Right kidney (tissue), 9 donors: ENCODE results near the gene TRAPPC1.
"Not testable (repeated sequence)": the region's sequence is repeated elsewhere in the genome, so short reads cannot be mapped to it uniquely, and the experiment has no call there.

ENCODE experiments used
- DNase-seq: peaks from one replicate; pipeline ENCODE4 v3.0.0-alpha.2; 2016
- long read RNA-seq, 8 donors: transcript quantifications; one replicate each; lab custom pipeline, GENCODE V29; 2026

Gene TRAPPC1, protein sequence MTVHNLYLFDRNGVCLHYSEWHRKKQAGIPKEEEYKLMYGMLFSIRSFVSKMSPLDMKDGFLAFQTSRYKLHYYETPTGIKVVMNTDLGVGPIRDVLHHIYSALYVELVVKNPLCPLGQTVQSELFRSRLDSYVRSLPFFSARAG
- long read RNA-seq, donor 1, transcript TRAPPC1-202 (5 exons, 759 nt): minor isoform, 5 of 57 reads
- long read RNA-seq, donor 1, transcript TRAPPC1-201 (4 exons, 811 nt): major isoform, 46 of 57 reads
- long read RNA-seq, donor 1, partial matches to known transcripts: 6 of 57 reads
- long read RNA-seq, donor 1, other reads (novel, unspliced or antisense): 0 of 57 reads
- long read RNA-seq, donor 2, transcript TRAPPC1-202 (5 exons, 759 nt): minor isoform, 8 of 59 reads
- long read RNA-seq, donor 2, transcript TRAPPC1-201 (4 exons, 811 nt): major isoform, 33 of 59 reads
- long read RNA-seq, donor 2, partial matches to known transcripts: 13 of 59 reads
- long read RNA-seq, donor 2, other reads (novel, unspliced or antisense): 5 of 59 reads
- long read RNA-seq, donor 3, transcript TRAPPC1-201 (4 exons, 811 nt): major isoform, 27 of 27 reads
- long read RNA-seq, donor 3, partial matches to known transcripts: 0 of 27 reads
- long read RNA-seq, donor 3, other reads (novel, unspliced or antisense): 0 of 27 reads
- long read RNA-seq, donor 4, transcript TRAPPC1-201 (4 exons, 811 nt): major isoform, 61 of 73 reads
- long read RNA-seq, donor 4, transcript TRAPPC1-202 (5 exons, 759 nt): minor isoform, 9 of 73 reads
- long read RNA-seq, donor 4, partial matches to known transcripts: 0 of 73 reads
- long read RNA-seq, donor 4, other reads (novel, unspliced or antisense): 0 of 73 reads
- long read RNA-seq, donor 5, transcript TRAPPC1-201 (4 exons, 811 nt): major isoform, 68 of 107 reads
- long read RNA-seq, donor 5, transcript TRAPPC1-202 (5 exons, 759 nt): minor isoform, 13 of 107 reads
- long read RNA-seq, donor 5, partial matches to known transcripts: 19 of 107 reads
- long read RNA-seq, donor 5, other reads (novel, unspliced or antisense): 6 of 107 reads
- long read RNA-seq, donor 6, transcript TRAPPC1-201 (4 exons, 811 nt): major isoform, 75 of 98 reads
- long read RNA-seq, donor 6, transcript TRAPPC1-202 (5 exons, 759 nt): minor isoform, 12 of 98 reads
- long read RNA-seq, donor 6, partial matches to known transcripts: 5 of 98 reads
- long read RNA-seq, donor 6, other reads (novel, unspliced or antisense): 5 of 98 reads
- long read RNA-seq, donor 7: 0 reads
- long read RNA-seq, donor 8, transcript TRAPPC1-202 (5 exons, 759 nt): minor isoform, 15 of 82 reads
- long read RNA-seq, donor 8, transcript TRAPPC1-201 (4 exons, 811 nt): major isoform, 57 of 82 reads
- long read RNA-seq, donor 8, partial matches to known transcripts: 5 of 82 reads
- long read RNA-seq, donor 8, other reads (novel, unspliced or antisense): 5 of 82 reads

DNA sequence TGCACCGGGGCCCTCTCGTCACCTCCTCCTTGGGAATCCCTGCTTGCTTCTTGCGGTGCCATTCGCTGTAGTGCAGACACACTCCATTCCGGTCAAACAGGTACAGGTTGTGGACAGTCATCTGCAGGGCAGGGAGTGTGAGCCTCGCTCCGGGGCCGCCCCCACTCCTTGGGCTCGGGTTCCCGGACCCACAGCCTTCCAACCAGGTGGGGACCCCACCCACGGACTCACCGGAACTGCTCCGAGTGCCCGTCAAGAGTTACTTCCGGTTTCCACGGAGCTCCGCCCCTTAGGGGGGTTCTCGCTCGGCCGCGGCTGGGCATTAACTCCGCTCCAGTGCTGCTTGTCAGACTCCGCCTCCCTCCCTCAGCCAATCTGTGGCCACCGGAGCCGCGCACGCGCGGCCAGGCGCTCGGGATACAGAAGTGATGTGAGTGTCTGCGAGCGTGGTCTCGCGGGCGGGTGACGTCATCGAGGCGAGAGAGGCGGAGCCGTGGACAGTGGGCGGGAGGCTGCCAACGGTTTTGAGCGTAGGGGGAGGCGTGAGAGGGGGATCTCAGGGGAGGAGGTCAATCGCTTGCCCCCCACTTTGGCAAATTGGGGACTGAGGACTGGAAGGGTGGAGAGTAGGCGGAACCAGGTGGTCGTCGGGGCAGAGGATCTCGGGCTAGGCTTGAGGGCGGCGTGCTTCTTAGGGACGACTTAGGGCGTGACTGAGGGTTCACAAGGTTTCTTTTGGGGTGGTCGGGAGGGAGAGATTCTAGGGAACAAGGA lies at the start of gene TRAPPC1, which contains the start of gene CNTROB:
TRAPPC1 (minus strand) TSS at position 238 of the 774 bp plus-strand sequence; CDS start at position 121, 117 bp downstream.
CNTROB (plus strand) TSS at position 498 of the 774 bp plus-strand sequence. CDS start 874 bp downstream, outside the sequence.
- peak; percentile 89 for DNase-seq

DNA sequence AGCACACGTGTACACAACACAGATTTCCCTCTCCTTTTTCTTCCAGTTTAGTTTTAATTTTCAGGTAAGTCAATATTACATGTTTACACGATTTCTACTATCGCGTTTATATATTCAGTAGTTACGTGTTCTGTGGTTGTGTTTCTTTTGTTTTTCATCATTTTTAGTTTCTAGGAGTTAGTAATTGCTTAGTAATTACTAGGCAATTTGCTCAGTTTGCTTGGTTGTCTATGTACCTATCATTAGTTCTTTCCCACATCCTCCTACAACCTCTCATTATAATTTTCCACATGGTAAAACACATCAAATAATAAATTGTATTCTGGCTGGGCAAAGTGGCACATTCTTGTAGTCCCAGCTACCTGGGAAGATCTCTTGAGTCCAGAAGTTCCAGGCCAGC lies 46.1 kb upstream of the TRAPPC1 start:
- DNase-seq: no peak

DNA sequence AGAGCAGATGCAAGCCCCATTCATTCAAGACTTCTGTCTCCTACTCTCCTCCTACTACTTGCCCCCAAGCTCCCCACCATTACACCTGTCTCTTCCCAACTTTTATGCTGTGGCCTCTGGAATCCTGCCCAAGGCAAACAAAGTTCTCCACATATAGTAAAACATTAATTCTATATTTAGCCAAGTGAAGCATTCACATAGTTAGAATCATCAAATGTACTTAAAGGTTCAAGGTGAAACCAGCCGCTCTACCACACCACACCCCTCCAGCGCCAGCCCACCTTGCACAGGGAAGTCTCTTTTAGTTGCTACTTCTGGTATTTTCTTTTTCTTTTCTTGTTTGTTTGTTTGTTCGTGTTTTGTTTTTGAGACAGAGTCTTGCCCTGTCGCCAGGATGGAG lies 45.3 kb upstream of the TRAPPC1 start:
- DNase-seq: no peak

DNA sequence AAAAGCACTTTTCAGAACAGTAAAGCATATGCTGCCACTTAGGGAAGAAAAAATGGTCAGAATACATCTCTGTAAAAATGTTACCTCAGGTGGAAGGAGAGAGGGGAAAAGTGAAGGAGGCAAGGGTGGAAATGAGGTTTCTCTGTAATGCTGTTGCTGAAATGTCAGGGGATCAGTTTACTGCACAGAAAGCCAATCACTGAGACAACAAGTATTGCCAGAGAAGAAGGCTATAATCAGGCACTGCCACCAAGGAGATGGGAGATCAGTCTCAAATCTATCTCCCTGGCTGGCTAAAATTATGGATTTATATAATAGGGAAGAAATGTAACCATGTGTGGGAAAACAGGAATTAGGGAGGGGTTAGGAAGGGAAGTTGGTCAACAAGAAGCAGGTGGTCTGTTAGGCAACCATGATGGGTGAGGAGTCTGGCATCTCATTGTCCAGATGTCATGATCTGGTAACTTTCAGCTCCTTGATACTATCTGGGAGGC lies 42.9 kb upstream of the TRAPPC1 start:
- no peak for DNase-seq

DNA sequence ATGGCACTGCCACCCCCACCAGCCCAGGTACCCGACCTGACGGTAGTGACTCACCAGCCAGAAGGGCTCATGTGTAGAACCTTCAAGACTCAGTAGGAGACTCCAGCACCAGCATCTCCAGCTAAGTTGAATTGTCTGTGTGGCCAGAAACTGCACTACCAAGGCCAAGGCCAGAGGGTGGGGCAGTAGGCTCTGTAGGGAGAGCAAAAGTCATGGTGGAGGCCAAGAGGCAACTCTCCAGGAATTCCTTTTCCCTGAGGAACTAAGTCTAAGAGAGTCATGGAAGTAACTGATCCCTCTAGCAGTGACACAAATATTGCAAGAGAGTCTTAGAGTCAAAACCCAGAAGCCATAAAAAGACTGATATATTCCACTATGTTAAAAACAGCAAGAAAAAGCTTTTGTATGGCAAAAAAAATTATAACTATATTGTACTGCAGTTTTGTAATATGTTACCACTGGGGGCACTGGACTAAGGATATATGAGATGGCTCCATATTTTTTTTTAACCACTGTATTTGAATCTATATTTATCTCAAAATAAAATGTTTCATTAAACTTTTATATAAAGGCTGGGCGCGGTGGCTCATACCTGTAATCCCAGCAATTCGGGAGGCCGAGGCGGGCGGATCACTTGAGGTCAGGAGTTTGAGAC lies 40.5 kb upstream of the TRAPPC1 start:
- no peak for DNase-seq

DNA sequence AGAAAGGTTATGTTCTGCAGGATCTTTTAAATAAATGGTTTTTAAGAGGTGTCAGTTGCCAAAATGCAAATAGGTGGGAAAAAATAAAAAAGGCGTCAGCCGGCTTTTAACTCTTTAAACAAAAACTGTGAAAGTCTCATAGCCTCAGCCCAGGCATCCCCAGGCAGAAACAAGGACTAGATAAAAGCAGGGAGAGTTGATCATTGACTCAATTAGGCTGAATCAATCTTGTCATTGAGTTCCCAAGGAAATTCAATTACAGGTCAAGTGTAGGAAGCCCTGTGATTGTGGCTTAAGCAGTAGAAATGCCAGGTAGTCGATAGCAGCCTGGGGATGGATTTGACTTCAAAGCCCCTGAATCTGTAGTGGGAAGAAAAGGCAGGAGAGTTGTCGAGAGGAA lies 39.9 kb upstream of the TRAPPC1 start:
- no peak for DNase-seq

DNA sequence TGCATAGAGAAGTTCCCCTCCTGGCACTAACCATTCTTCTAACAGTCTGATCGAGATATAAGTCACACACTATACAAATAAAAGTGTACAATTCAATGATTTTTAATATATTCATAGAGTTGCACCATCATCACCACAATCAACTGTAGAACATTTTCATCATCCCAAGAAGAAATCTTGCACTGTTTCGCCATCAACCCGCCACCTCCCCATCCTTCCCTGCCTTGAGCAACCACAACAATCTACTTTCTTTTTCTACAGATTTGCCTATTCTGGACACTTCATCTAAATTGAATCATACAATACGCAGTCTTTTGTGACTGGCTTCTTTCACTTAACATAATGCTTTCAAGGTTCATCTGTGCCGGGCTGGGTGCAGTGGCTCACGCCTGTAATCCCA lies 37.7 kb upstream of the TRAPPC1 start:
- no peak for DNase-seq

DNA sequence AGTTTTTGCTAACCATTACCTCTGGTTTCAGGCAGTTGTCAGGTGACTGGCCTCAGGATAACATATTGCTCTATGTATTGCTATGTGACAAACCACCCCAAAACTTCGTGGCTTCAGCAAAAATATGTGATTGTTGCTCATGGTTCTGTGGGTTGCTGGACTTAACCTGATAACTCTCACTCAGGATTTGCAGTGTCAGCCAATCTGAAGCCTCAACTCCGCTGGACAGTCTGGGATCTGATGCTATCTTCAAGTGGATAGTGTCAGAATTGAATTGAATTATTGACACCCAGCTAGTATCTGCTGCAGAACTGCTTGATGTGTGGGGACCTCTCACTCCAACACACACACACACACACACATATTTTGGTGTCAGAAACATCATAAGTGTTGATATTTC lies 36.0 kb upstream of the TRAPPC1 start:
- no peak for DNase-seq

DNA sequence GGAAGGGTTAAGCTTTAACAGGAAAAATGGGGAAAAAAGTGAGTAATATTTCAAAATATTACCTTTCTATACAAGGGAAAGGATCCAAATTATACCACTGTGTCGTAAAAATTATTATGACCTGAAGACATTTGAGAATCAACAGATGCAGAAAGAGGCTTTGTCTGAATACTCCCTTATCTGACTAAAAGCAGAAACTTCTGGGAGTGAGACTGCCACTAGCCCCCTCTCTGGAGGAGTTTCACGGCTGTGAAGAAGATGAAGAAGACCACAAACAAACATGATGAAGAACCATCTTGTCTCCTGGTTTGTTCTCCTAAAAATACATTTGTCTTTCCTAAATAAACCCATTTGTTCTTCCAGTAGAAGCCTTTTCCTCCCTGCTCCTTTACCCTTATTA lies 29.7 kb upstream of the TRAPPC1 start:
- DNase-seq: no peak

DNA sequence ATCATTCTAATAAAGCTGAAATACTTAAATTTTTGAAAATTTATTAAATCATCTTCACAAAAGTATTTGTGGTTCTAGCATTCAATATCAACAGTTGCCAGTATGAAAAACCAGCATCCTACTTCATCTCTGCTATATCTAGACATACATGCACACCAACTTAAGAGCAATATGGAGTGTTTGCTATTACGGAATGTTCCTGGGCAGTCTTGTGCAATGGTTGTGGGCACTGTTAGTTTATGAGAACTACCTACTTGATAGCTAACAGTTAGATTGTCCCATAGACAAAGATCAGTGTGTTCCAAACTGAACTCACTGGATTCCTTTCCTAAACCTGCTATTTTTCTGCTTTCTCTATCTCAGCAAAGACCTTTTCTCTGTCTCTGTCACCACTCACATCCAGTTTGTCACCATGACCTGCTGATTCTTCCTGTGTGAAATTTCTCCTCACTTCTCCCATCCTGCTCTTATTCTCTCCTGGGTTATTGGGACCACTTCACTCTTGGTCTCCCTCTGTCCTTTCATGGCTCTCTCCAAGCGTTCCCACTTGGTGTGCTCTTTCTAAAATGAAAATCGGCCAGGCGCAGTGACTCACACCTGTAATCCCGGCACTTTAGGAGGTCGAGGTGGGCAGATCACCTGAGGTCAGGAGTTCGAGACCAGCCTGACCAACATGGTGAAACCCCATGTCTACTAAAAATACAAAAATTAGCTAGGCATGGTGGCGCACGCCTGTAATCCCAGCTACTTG lies 27.9 kb upstream of the TRAPPC1 start:
- DNase-seq: no peak

DNA sequence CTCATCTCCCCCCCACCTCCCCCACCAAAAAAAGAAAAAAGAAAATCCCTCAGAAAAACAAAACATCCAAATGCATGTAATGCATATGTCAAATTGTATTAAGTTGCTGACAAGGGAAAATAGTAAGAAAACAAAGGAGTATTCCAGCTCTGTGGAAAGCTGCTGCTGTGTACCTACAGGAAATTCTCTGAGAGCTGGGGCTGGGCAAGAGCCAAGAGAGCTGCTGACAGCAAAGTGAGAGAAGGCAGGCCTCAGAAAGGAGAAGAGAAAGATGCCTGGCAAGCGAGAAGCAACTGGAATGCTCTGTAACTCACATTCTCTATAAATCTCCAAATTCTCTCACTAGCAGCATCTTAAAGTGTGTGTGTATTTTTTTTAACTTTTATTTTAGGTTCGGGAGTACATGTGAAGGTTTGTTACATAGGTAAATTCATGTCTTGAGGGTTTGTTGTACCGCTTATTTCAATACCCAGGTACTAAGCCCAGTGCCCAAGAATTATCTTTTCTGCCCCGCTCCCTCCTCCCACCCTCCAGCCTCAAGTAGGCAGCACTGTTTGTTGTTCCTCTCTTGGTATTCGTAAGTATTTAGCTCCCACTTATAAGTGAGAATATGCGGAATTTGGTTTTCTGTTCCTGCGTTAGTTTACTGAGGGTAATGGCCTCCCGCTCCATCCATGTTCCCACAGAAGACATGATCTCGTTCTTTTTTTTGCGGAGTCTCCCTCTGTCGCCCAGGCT lies 24.7 kb upstream of the TRAPPC1 start:
- DNase-seq: no peak

DNA sequence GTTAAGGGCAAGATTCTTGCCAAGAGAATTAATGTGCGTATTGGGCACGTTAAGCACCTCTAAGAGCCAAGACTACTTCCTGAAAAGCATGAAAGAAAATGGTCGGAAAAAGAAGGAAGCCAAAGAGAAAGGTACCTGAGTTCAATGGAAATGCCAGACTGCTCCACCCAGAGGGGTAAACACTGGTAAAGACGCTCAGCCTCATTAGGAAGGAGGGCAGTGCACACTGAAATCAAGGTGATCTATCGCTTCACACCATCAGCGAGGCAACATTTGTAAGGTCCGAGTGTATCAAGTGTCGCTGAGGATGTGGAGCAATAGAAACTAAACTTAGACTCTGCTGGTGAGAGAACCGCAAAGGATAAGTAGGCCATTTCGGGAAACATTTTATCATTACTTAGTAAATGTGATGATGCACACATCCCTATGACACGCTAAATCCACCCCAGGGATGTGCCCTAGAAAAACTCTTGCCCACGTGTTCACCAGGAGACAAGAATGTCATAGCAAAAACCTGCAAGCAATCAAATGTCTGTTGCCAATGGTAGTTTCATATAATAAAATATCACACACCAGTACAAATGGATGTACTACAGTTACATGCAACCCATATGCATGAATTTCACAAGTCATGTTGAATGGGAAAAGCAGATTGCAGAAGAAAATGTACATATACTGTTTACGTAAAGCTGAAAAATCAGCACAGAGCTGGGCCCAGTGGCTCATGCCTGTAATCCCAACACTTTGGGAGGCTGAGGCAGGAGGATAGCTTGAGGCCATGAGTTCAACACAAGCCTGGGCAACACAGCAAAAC lies 23.9 kb upstream of the TRAPPC1 start:
- DNase-seq: no peak

DNA sequence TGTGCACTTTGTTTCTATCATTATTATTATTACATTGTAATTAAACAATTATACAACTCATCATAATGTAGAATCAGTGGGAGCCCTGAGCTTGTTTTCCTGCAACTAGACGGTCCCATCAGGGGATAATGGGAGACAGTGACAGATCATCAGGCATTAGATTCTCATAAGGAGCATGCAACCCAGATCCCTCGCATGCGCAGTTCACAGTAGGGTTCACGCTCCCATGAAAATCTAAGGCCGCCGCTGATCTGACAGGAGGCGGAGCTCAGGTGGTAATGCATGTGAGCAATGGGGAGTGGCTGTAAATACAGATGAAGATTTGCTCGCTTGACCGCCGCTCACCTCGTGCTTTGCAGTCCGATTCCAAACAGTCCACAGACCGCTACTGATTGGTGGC lies 21.5 kb upstream of the TRAPPC1 start:
- not testable (repeated sequence) for DNase-seq

DNA sequence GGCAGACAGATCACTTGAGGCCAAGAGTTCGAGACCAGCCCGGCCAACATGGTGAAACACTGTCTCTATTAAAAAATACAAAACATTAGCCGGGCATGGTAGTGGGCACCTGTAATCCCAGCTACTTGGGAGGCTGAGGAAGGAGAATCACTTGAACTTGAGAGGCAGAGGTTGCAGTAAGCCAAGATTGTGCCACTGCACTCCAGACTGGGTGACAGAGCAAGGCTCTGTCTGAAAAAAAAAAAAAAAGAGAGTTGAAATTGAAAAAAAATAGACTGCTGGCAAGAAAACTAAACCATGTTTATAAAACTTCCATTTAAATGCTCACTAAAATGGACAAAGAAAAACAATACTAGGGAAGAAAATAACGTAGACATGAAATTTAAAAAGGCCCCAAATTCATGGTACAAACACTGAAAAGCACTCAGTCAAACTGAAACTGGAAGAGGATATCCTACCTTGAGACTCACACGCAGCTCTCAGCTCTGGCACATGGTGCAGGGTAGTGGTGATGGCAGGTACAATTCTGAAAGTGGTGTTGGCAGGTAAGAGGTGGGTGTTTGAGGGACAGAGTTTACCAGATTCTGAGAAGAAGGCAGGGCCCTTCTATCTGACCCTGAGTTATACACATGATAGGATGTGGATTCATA lies 19.5 kb upstream of the TRAPPC1 start:
- no peak for DNase-seq

DNA sequence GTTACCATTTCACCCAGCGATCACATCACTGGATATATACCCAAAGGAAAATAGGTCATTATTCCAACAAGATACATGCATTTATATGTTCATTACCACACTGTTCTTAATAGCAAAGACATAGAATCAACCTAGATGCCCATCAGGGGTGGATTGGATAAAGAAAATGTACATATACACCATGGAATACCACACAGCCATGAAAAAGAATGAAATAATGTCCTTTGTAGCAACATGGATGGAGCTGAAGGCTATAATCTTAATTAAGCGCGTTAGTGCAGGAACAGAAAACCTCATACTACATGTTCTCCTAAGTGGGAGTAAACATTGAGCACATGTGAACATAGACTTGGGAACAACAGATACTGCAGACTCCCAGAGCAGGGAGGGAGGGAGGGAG lies 18.8 kb upstream of the TRAPPC1 start:
- no peak for DNase-seq

DNA sequence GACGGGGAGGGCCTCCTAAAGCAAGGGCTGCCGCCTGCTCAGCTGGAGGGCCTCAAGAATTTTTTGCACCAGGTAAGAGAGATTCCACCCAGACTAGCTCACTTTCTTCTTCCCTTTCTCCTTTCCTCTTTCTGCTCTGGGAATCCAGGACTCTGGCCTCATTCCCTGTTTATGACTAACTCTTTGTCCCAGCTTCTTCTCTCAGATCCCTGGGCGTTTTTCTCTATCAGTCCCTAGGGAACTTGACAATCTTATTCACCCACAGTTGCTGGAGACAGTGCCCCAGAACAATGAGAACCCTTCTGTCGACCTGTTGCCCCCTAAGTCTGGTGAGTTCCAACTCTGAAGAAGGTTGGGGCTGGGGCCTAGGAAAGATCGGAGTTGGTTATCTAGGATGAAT lies 15.9 kb upstream of the TRAPPC1 start:
- DNase-seq: no peak

DNA sequence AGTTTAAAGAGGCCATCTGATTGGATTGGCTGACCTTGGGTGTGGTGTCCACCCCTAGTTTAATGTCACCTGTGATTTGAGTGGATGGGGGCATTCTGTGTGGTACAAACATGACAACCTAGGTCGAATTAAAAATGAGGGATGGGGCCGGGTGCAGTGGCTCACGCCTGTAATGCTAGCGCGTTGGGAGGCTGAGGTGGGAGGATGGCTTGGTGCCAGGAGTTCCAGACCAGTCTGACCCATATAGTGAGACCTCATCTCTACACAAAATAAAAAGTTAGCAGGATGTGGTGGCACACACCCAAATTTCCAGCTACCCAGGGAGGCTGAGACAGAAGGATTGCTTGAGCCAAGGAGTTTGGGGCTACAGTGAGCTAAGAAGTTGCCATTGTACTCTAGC lies 14.7 kb upstream of the TRAPPC1 start:
- DNase-seq: no peak

DNA sequence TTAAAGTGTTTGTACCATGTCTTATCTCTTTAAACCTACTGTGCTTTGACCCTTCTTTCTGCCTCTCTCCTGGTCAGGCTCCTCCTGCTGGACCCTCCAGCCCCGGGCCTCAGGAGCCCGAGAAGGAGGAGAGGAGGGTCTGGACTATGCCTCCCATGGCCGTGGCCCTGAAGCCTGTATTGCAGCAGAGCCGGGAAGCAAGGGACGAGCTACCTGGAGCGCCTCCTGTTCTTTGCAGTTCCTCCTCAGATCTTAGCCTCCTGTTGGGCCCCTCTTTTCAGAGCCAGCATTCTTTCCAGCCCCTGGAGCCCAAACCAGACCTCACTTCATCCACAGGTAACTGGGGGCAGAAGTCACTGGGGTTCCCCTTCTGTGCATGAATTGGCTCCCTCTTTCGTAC lies 13.9 kb upstream of the TRAPPC1 start:
- DNase-seq: no peak
